ENCODE data around the gene MTG2. TPM values are rescaled to one million over a fixed set of nuclear protein-coding genes. Genes with fewer than 3 reads are reported as not detected.

Gene MTG2
- total RNA-seq, 1 experiment from 2014 or later: 27.9 TPM

GRCh38 chr20:62232194-62232593, 49.4 kb downstream of the MTG2 start:
- POLR2A ChIA-PET: no interaction called here

GRCh38 chr20:62232770-62233645, 50.2 kb downstream of the MTG2 start:
- no peaks in the 10 kb centered on the region for H3K36me3 Mint-ChIP-seq
- ChIA-PET CTCF (no interaction called here), POLR2A (no interaction called here)
- DNase-seq (ENCODE audit: low spot score) (no peak), ATAC-seq (no peak)
- no peak for TF ChIP-seq EMX1 (CRISPR knock-in tag; IDR thresholded peaks at IDR 0.05)
- no peak for TF ChIP-seq SP1 (CRISPR knock-in tag; conservative IDR thresholded peaks at IDR 0.05)
- TF ChIP-seq MLX (CRISPR knock-in tag; IDR thresholded peaks at IDR 0.05): no peak
- no peak for TF ChIP-seq ZNF138 (CRISPR knock-in tag; conservative IDR thresholded peaks at IDR 0.05)
- TF ChIP-seq FOXK1 (CRISPR knock-in tag; IDR thresholded peaks at IDR 0.05): no peak
- TF ChIP-seq ZNF396 (CRISPR knock-in tag; IDR thresholded peaks at IDR 0.05; ENCODE audit: borderline replicate concordance): no peak
- TF ChIP-seq NR1H2 (CRISPR knock-in tag; IDR thresholded peaks at IDR 0.05): no peak
- TF ChIP-seq ZNF219 (CRISPR knock-in tag; IDR thresholded peaks at IDR 0.05; ENCODE audit: borderline replicate concordance): no peak
- TF ChIP-seq AFF4 (CRISPR knock-in tag; IDR thresholded peaks at IDR 0.05; ENCODE audit: borderline replicate concordance): no peak
- no peak for TF ChIP-seq SMAD3 (CRISPR knock-in tag; IDR thresholded peaks at IDR 0.05; ENCODE audit: borderline replicate concordance)
- no peaks in the 10 kb centered on the region for H3K27me3 Mint-ChIP-seq (ENCODE audit: low read depth)
- peaks cover 5% of the 10 kb centered on the region for H3K9me3 Mint-ChIP-seq
- no peak overlapping the region for H3K4me3 Mint-ChIP-seq
- no peak overlapping the region for H3K27ac Mint-ChIP-seq
- H3K4me1 Mint-ChIP-seq: peaks cover 6% of the 10 kb centered on the region

More at GRCh38 chr20:62232194-62232593, 49.4 kb downstream of the MTG2 start:
- CTCF ChIA-PET: no interaction called here
- H3K4me1 Mint-ChIP-seq: no peaks in the 10 kb centered on the region
- peaks cover 5% of the 10 kb centered on the region for H3K9me3 Mint-ChIP-seq
- no peak overlapping the region for H3K27ac Mint-ChIP-seq
- no peaks in the 10 kb centered on the region for H3K36me3 Mint-ChIP-seq
- no peaks in the 10 kb centered on the region for H3K27me3 Mint-ChIP-seq (ENCODE audit: low read depth)
- TF ChIP-seq MXD4 (CRISPR knock-in tag; IDR thresholded peaks at IDR 0.05; ENCODE audit: borderline replicate concordance): no peak
- no peak for TF ChIP-seq RELA (CRISPR knock-in tag; IDR thresholded peaks at IDR 0.05; ENCODE audit: borderline replicate concordance)
- no peak for TF ChIP-seq ATF3 (CRISPR knock-in tag; conservative IDR thresholded peaks at IDR 0.05)
- no peak for TF ChIP-seq MYBL2 (CRISPR knock-in tag; IDR thresholded peaks at IDR 0.05)
- TF ChIP-seq ZNF671 (CRISPR knock-in tag; IDR thresholded peaks at IDR 0.05): no peak
- no peak for TF ChIP-seq NR2C2 (CRISPR knock-in tag; IDR thresholded peaks at IDR 0.05)
- no peak for DNase-seq (ENCODE audit: low spot score)
- ATAC-seq: no peak
- H3K4me3 Mint-ChIP-seq: no peak overlapping the region

GRCh38 chr20:62233684-62234083, 50.9 kb downstream of the MTG2 start:
- Mint-ChIP-seq H3K36me3 (no peaks in the 10 kb centered on the region), H3K27me3 (ENCODE audit: low read depth) (no peaks in the 10 kb centered on the region), H3K27ac (no peak overlapping the region; the same call in 1 of the 2 replicates), H3K4me3 (no peak overlapping the region), H3K9me3 (peaks cover 5% of the 10 kb centered on the region), H3K4me1 (peaks cover 6% of the 10 kb centered on the region)
- POLR2A ChIA-PET: no interaction called here
- DNase-seq (ENCODE audit: low spot score): no peak
- ATAC-seq: no peak
- CTCF ChIA-PET: no interaction called here
- no peak for TF ChIP-seq ZNF416 (CRISPR knock-in tag; IDR thresholded peaks at IDR 0.05)
- TF ChIP-seq ATF6 (CRISPR knock-in tag; IDR thresholded peaks at IDR 0.05): no peak
- no peak for TF ChIP-seq MLX (CRISPR knock-in tag; IDR thresholded peaks at IDR 0.05)
- no peak for TF ChIP-seq ZBTB21 (CRISPR knock-in tag; IDR thresholded peaks at IDR 0.05; ENCODE audit: borderline replicate concordance)
- no peak for TF ChIP-seq ZBTB43 (CRISPR knock-in tag; IDR thresholded peaks at IDR 0.05)
- TF ChIP-seq ATF2 (CRISPR knock-in tag; IDR thresholded peaks at IDR 0.05; ENCODE audit: borderline replicate concordance, low read depth): no peak

Data from WTC11 (cell line).